GM19328 (cell line): Measurements from ENCODE around the gene BACE1.

Experiments
- ATAC-seq: cut with Tn5 transposase; IDR thresholded peaks from one replicate; pipeline ENCODE4 v1.9.1; 2021; ENCODE audit warnings: mild to moderate bottlenecking, moderate library complexity; ENCODE audit not compliant: unreplicated experiment

Gene BACE1

DNA sequence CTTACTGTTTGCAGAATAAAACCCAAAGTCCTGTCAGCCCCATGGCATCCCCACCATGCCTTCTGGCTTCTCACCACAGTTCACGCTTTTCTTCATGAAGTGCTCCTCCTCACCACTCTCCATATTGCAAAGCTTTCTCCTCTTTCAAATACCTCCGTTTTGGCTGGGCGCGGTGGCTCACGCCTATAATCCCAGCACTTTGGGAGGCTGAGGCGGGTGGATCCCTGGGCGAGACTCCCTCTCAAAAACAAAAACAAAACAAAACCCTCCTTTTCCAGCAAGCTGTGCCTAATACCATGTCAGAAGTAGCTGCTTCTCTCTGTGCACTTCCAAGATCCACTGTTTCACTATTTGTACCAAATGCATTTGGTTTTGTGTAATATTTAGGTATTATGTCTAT lies 6.7 kb downstream of the BACE1 start:
- ATAC-seq: no peak

DNA sequence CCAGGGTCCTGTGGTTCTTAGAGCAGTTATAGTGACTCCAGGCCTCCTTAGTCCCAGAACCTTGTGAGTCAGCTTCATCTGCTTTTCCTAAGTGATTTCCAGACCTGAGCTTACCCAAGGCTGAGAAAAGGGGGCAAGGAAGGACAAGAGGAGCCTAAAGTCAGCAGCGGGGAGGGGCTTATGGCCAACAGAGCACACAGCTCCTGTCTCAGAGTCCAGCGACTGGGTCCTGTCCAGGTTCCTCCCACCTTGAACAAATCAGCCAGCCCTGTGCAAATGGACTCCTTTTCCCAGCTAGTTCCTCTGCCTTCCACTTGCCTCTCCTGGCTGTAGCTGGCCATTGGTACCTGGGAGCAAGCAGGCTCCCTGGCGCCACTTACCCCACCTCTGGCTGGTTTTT lies 10.9 kb downstream of the BACE1 start:
- ATAC-seq: no peak

DNA sequence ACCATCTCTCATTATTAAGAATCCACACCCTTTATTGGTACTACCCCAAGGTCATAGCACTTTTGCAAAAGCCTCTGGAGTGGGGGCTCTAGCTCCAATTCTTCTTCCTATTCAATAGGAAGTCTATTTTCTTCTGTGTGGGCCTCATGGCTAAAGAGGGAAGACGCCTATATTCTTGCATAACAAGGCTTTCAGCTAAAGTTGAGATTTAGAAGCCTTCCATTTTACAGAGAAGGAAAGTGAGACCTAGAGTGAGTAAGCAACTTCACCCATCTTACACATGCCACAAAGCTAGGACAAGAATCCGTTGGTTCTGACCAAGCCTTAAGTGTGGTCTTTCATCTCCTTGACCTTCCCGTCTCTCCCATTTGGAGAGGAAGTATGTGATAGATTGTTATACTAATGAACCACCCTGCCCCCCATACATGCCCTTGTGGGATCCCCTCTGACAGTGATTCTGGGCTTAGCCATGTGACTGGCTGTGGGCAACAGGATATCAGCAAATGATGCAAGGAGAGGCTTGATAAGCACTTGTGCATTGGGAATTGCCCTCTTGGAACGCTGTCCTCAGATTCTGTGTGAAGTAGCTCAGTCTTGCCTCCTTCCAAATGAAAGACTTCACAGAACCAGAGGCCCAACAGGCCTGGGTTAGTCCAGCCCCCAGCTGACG lies 12.3 kb downstream of the BACE1 start:
- ATAC-seq: no peak

DNA sequence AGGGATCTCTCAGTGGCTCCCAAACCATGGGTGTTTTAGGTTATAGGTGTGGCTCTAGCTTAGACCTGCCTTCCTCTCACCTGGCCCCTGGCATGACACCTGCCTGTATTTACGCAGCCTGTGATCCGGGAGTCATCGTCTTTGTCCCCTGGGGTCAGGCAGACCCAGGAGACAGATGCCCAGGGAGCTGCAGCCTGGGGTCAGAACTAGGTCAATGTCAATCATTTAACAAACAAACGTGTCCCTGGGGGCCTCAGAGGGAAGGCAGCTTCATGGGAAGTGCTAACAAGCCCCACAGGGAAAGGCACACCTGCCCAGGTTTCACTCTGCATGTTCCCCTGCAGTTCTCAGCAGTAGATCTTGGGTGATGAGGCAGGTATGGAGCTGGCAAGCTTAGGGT lies 13.0 kb downstream of the BACE1 start:
- ATAC-seq: no peak

DNA sequence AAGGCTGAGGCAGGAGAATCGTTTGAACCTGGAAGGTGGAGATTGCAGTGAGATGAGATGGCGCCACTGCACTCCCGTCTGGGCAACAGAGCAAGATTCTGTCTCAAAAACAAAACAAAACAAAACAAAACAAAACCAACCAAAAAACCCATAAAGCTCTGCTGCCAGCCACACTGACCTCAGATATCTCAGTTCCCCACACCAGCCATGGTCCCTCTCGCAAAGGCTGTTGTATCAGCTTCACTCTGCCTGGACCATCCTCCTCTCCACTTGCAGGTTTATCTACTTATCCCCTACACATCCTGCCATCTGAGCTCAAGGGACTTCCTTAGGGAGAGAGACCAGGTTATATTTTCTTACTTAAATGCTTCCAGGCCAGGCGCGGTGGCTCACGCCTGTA lies 13.8 kb downstream of the BACE1 start:
- ATAC-seq: no peak

DNA sequence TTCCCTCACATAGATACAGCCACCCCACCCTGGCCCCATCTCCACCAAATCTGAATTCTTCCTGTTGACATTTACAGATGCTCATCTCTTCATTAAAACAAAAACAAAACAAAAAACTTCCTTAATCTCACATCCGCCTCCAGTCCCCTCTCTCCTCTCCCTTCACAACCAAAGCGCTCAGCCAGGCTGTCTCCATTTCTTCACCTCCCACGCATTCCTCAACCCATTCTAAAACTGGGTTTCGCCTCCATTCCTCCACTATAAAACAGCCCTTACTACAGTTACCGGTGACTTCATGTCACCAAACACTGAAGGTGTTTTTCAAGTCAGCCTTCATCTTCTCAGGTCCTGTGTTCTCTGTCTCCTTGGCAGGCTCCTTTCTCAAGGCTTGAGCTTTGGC lies 15.3 kb downstream of the BACE1 start:
- no peak for ATAC-seq

DNA sequence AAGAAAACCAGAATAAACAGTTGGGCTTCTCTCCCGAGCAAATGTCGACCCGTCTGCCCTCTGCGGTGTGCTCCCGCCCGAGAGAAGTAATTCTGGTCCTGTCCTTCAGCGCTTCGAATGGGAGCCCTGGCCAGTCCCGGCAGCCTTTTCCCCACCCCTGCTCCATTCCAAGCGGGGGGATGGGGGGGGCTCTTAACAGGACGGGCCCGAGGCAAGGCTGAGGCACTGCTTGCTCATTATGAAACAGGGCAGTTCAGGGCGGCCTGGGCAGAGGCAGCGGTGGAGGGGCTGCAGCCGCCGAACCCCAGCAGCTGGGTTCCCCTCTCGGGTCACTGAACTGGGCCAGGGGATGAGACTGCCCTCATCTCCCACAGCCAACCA lies 15.8 kb downstream of the BACE1 start:
- ATAC-seq: no peak

DNA sequence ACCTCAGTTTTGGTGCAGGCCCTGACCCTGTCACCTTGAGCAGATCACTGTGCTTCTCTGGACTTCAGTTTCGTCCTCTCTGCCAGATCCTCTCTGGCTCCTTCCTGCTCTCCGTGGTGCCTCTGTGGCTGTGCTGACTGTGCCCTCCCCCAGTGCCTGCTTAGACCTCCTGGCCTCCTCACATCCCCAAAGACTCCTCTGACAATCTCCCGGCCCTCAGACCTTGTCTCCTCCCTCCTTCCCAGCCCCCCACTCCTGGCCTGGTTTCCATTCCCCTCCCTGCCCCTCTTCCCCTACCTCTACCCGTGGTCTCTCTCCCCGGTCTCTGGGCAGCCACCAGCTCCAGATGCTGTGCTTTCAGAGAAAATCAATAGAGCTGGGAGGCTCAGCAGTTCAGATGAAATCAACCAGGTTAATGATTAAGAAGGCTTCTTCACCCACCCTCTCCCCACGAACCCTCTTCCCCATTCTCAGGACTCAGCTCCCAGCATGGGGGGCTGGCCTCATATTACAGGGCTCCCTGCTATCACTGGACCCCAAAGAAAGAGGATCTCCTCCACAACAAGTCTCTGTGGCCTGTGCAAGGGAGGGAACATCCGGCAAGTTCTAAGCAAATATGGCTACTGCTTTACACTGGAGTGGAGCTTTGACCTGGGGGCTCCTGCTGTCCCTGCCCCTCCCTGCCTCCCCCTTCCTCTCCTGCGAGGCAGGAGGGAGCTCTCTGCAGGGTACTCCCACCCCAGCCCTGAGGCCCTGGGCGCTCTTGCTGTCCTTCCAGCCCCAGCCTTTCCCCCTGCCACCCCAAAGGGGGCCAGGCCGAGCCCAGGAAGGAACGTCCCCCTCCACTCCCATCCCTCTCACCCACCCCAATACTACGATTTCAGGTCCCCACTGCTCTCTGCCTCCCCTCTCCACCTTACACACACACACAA lies 16.4 kb downstream of the BACE1 start:
- no peak for ATAC-seq

DNA sequence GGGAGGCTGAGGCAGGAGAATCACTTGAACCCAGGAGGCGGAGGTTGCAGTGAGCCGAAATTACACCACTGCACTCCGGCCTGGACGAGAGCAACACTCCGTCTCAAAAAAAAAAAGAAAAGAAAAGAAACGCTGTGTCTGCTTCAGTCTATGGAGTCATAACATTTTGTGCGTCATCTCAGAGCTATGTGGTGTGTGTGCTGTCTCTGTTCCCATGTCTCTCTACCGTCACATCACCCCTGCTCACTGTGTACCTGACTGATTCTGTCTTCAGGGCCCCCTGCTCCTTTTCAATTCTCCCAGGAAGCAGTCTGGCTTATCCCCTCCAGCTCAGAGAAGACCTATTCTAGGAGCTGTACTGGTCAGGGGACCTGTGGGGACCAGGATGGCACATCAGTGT lies 17.9 kb downstream of the BACE1 start:
- no peak for ATAC-seq

DNA sequence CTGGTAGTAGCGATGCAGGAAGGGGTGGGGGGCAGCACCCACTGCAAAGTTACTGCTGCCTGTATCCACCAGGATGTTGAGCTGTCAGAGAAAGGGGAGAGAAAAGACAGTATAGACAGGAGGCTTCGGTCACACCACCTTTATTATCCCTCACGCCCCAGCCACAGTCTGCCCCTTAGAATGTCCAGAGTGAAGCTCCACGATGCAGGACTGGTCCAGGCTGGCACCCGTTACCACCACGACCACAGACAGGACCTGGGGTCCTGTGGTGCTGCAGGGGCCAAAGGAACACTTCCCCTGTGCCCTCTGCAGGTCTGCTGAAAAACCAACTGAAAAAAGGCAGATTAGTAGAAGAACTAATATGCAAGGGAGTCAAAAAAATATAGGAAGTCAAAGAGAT lies 19.2 kb downstream of the BACE1 start:
- no peak for ATAC-seq

DNA sequence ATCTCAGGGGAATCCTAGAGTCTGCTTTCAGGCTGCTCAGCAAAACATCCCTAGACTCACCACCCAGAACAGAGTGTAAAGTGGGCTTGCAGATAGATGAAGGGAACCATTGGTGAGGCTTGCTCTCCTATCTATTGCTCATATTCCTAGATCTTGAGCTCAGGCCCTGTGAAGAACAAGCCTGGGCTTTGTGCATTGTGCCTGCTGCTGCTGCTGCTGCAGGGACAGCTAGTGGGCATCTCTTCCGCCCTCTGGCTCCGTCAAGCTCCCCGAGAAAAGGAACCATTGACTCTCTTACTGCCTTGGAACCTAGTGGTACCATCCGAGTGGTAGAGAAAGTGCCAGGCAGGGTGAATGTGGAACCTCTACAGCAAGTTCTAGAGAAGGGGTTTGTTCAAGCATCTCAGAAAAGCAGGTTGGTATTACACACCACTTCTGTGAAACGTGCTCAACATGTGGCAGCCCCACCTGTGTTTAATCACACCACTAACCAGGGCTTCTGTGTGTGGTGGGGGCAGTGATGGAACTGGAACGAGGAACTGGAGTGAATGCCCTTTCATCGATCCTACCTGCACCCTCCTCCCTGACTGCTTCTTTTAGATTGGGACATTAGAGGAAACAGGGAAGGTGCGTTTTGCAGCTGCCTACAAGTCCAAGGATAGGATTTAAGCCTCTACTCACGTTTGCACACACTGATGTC lies 20.5 kb downstream of the BACE1 start:
- ATAC-seq: no peak

DNA sequence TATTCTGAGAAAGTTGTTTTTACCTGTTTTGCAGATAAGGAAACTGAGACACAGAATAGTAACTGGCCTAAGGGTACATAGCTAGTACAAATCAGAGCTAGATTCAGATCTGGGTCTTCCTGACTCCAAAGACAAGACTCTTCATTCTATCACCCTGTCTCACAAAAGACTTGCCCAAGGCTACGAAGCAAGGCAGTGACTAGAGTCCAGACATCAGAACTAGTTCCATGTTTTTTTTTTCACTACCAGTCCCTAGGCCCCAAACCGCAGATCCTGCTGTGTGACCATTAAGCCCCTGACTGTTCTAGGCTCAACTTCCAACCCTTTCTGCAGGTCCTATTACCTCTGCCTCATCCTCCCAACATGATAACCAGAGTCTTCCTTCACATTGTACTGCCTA lies 23.4 kb downstream of the BACE1 start:
- no peak for ATAC-seq

DNA sequence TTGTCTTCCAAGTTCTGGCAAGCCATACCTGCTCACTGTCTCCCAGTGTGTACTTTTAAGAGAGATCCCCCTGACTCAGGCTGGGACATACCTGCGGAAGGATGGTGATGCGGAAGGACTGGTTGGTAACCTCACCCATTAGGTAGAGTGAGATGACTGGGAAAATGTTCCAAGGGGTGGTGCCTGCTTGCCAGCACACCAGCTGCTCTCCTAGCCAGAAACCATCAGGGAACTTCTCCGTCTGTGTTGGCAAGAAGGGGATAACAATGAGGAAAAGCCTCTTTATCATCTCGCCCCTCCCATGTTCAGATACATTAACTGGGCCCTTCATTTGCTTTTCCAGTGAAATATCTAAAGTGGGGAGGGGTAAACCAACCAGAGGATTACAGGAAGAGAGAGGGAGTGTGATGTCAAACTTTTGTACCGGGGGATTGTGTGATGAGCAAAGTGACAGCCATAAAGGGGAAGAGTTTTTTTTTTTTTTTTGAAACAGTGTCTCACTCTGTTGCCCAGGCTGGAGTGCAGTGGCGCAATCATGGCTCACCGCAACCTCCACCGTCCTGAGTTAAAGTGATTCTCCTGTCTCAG lies 25.2 kb downstream of the BACE1 start, which contains the start of gene BACE1-AS:
Gene BACE1-AS (plus strand): TSS at position 538 of the 588 bp plus-strand sequence.
- ATAC-seq: no peak

DNA sequence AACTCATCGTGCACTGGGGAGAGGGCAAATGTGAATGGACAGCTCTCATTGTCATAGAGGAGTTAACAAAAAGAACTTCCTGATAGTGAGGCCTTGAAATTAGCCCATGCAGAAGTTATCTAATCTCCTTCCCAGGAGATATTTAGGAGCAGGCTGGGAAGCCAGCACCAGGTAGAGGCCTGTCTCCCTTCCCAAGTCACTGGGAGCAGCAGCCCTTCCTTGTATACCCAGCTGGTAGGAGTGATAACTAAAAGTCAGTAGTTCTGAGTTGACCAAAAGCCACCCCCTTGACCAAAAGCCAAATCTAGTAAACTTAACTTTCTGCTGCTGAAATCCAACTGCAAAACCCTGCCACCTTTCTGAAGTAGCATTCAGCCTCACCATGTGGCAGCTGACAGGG lies 26.3 kb downstream of the BACE1 start:
- ATAC-seq: no peak

DNA sequence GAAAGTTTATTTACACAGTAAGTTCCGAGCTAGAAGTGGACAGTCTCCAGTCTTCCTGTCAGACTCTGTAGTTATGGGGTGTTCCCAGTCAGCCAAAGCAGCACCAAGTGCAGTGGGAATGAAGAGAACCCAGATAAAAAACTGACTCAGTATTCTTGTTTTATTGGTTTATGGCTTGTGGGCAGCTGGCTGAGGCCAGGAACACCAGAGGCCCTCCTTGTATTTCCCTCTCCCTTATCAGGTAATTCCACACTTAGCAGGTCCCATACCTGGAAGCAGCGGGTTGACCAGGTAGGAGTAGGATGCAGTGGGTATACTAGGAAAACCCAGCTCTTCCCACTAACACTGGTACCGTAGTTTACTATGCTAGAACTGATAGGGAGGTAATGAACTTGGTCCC lies 28.4 kb downstream of the BACE1 start:
- no peak for ATAC-seq

DNA sequence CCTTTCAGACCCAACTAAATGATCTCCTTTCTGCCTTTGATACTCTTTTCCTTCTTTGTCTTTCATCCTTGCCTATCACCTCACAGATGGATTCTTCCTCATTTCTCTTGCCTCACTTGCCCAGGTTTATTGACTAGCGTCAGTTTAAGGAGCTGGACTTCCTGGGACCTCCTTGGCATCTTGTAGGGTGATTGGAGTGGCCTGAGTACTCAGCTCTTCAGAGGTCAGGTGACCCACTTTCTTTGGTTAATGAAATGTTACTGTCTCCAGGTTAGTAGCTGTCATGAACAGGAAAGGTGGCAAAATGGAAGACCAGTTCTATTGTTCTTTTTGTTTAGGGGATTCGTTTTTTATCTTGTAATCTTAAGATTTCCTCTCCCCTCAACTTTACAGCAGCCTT lies 29.5 kb downstream of the BACE1 start:
- no peak for ATAC-seq

DNA sequence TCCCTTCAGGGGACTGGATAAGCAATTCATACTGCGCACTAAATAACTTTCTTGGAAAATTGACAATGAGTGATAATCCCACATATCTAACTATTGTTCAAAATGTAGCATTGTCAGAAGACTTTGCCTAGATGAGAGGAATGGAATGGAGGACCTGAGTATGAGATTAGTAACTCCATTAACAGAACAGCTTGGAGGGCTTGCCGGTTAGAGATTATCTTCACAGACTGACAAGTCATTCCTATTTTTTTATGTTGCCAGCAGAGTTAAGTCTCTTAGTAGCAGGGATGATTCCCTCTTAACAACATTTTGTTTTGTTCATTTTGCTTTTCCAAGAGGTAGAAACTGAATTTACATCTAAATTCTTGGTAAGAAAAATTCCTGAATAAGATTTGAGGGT lies 32.0 kb downstream of the BACE1 start:
- no peak for ATAC-seq

DNA sequence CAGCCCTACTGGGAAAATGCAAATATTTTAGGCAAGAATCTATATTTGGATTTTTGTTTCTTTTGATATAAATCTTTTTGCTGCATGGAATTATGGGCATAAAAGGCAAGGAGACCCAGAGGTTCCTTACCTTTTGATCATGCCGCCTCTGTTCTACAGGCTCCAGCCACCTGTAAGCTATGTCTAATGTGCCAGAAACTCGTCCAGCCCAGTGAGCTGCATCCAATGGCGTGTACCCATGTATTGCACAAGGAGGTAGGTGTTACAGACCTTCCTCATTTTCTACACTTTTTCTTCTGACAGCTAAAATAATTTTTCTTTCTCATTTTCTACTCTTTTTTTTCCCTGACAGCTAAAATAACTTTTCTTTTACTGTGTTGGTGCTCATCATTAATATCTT lies 33.1 kb downstream of the BACE1 start:
- ATAC-seq: no peak

DNA sequence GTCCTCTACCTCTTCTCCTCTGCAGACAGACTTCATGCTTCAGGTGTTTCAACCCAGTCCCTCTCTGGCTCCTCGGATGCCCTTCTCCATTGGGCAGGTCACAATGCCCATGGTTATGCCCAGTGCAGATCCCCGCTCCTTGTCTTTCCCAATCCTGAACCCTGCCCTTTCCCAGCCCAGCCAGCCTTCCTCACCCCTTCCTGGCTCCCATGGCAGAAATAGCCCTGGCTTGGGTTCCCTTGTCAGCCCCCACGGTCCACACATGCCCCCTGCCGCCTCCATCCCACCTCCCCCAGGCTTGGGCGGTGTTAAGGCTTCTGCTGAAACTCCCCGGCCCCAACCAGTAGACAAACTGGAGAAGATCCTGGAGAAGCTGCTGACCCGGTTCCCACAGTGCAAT lies 34.2 kb downstream of the BACE1 start:
- no peak for ATAC-seq

DNA sequence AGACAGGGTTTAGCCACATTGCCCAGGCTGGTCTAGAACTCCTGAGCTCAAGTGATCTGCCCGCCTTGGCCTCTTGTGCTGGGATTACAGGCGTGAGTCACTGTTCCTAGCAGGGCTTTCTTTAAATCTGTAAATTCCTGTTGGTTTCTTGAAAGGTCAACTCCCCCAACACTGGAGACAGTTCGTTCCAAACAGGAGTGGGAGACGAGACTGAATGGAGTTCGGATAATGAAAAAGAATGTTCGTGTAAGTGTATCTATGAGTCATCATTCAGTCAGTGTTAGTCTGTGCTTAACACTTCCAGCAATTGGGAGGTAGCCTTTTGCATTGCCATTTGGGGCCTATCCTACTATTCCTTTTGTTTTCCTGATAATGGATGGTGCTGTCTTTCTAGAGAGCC lies 34.9 kb downstream of the BACE1 start:
- no peak for ATAC-seq

DNA sequence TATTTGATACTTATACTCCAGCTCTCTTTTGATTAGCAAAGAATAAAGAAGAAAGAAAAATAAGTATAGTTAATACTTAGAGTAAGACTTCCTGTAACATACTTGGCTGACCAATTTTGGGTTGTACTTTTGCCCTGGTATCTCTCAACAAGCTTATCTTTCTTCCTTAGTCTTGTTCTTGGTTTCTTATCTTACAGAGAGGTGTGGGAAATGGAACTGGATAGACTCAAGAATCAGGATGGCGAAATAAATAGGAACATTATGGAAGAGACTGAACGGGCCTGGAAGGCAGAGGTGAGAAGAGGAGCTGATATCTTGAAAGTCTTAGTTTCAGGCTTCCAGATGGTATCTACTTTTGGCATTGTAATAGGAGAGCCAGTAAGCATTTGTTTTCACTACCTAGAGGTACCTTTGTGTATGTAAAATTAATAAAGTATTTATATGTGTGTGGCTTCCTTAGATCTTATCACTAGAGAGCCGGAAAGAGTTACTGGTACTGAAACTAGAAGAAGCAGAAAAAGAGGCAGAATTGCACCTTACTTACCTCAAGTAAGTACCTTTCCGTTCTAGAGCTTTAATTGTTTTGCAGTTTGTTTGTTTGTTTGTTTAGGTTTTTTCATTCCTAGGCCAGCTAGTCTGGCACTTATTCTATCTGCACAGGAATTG lies 36.2 kb downstream of the BACE1 start:
- no peak for ATAC-seq
